ENCODE data around the gene CHAT.

Gene CHAT

GRCh38 chr10:49596493-49596809 lies 17.4 kb upstream of the CHAT start:
- no peak for FAIRE-seq

DNA sequence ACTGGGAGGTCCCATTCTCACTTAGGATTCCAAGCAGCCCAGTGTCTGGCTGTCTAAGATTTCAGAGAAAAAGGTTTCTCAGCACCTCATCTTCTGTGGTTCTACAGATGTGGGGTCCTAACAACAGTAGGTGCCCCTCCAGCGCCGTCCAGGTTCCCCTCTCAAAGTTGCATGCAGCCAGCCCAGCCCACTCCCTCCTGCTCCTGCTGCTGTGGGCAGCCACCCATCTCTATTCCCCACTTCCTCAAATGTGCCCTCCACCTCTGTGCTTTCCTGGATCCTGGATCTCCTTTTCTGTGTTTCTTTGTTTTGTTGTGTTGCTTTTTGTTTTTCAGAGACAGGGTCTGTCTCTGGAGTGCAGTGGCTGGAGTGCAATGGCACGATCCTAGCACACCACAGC lies 17.0 kb upstream of the CHAT start:
- no peak for FAIRE-seq

More at GRCh38 chr10:49596493-49596809, 17.4 kb upstream of the CHAT start:
- DNase-seq (ENCODE audit: extremely low spot score, insufficient read length, low read depth): no peak

DNA sequence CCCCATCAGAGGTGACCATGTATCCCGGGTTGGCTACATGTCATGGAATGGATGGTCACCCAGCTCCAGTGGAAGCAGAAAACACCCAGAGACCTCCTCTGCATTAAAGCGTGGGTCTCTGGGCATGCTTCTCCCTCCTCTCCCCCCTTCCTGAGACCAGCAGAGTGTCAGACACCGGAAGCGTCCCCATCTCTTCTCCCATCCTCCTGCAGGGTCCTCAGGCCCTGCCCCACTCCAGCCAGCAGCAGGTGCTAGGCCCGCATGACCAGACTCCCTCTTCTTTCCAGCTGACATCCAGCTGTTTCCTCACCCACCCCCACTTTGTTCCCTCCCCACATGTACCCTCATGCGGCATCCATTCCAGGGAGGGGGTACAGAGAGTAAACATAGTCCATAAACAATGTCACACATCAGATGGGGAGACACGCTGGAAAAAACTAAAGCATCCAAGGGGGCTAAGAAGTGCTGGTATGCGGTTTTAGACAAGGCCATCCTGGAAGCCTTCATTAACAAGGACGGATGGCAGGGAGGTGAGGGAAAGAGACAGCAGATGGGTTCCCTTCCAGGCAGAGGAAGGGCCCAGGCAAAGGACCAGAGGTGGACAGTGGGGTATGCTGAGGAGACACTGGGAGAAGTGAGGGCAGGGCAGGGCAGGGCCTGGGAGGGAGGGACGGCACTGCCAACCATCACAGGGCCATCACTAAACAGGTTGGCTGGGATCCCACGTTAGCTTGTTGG lies 16.2 kb upstream of the CHAT start:
- FAIRE-seq (no peak), DNase-seq (ENCODE audit: extremely low spot score, insufficient read length, low read depth) (no peak)

More for the DNA sequence above, 17.0 kb upstream of the CHAT start:
- no peak for DNase-seq (ENCODE audit: extremely low spot score, insufficient read length, low read depth)

- FAIRE-seq (no peak), DNase-seq (ENCODE audit: extremely low spot score, insufficient read length, low read depth) (no peak)
Measured at GRCh38 chr10:49598164-49598856, 15.5 kb upstream of the CHAT start.

DNA sequence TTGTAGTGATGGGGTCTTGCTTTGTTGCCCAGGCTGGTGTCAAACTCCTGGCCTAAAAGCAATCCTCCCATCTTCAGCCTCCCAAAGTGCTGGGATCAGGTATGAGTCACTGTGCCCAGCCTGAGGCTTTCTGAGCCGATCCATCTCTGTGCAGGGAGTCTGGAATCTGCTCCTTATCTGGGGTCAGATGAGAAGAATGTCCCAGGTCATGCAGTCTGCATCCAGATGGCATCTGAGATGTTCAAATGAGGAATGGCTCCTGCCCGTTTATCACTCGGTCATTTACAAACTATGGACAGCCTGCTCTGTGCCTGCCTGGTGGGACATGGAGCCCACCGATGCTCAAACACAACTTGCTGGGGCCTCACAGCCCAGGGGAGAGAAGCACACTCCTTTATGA lies 14.9 kb upstream of the CHAT start:
- FAIRE-seq (no peak), DNase-seq (ENCODE audit: extremely low spot score, insufficient read length, low read depth) (no peak)

GRCh38 chr10:49599546-49599945 lies 14.3 kb upstream of the CHAT start:
- FAIRE-seq (no peak), DNase-seq (ENCODE audit: extremely low spot score, insufficient read length, low read depth) (no peak)

- FAIRE-seq (no peak), DNase-seq (ENCODE audit: extremely low spot score, insufficient read length, low read depth) (no peak)
Measured at GRCh38 chr10:49600046-49600445, 13.8 kb upstream of the CHAT start.

- DNase-seq (ENCODE audit: extremely low spot score, insufficient read length, low read depth) (no peak), FAIRE-seq (no peak)
Measured at GRCh38 chr10:49600781-49601400, 12.9 kb upstream of the CHAT start.

- no peak for FAIRE-seq
- no peak for DNase-seq (ENCODE audit: extremely low spot score, insufficient read length, low read depth)
Measured at GRCh38 chr10:49601857-49602256, 12.0 kb upstream of the CHAT start.

DNA sequence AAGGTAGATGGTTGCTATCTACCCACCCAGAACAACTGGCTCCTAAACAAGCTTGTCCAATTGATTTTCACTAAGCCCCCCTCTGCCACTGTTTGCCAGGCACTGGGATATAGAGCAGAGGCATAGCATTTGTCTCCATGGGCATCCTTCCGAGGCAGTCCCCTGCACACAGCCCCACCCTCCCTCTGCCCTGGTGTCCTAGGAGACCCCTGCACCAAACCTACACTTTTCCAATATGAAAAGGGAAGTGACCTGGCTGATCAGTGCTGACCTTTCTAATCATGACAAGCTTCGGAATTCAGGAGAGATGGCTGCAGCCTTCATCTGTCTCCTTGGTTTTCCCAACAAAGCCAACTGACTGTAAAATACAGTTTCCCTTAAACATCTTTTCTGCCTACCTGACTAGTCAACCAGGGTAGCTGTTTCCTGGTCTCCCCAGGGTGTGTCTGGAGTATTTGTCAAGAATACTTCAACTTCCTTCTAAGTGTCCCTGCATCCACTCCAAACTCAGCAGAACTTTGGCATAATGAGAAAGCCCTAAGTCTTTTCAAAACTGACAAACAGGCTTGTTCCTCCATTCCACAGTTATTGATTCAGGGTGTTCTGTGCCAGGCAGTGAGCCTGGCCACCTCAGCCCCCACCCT lies 11.3 kb upstream of the CHAT start:
- no peak for FAIRE-seq
- DNase-seq (ENCODE audit: extremely low spot score, insufficient read length, low read depth): no peak

DNA sequence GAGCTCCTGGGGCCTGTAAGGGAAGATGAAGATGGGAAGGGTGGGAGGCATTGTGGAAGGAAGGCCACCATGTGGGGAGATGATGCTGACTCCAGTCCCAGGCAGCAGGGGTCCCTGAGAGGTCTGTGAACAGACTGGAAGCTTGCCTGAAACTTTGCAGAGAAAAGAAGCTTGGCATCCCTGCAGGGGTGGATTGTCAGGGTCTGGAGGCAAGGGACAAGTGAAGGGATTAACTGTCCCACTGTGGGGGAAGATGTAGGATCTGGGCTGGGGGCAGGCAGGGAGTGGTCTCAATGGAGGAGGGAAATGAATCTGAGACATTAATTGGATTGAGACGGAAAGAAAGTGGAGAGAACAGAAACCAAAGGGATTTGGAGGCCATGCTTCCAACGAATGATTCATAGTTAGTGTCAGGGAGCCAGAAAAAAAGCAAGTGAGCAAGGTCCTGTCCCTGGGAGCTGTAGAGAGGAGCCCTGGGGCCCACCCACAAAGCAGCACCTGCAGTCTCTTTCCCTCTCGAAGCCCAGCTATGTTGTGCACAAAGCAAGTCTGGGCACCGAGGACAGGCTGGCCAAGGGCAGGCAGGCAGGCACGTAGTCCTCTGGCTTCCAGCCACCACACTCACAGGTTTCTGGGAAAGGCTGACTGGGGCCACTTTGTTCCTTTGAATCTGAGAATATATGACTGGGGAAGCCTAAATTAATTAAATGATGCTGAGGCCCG lies 8.5 kb upstream of the CHAT start:
- FAIRE-seq: no peak
- no peak for DNase-seq (ENCODE audit: extremely low spot score, insufficient read length, low read depth)

DNA sequence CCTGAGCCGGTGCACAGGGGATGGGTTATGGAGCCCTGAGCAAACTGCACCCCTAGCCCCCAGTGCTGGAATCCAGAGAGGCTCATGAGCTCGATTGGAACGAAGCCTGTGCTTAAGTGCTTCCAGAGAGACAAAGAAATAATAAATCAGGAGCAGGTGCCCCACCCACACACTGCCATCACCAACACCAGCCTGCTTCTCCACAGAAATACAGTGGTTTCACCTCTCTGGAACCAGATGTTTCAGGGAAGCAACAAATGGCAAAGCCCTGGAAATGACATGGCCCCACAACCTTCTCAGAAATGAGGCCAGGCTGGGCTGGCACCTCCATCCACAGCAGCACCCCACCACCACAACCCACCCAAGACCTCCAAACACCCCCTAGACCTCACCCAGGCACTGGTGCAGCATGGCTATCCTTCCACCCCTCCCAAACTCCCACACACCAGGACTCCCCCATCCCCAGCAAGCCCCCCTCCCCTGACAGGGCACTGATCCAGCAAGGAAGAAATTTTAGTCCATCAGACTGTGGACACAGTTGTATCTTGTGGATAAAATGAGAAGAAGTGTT lies 7.8 kb upstream of the CHAT start:
- DNase-seq (ENCODE audit: extremely low spot score, insufficient read length, low read depth) (no peak), FAIRE-seq (no peak)

DNA sequence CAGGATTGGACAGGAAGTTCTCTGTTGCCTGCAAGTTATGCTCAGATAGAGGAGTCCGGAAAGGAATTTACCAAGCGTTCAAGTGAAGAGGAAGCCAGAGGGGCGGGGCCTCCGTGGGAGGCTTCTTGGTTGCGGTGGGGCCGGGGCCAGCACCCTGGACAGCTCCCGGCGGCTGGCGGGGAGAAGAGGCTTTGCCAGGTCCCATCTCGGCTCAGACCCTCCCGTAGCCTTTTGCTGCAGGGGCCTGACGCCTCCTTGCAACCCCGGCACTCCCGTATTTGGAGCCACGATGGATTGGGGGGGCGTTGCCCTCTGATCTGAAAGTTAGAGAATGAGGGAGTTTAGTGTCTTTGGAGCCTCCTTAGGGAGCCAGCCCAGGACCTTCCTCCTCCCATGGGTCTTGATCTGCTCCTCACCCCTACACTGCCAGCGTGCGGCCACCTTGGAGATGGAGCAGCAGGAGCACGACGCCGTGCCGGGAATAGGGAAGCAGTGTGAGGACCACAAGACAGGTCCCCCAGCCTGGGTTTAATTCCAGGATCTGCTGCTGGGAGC lies 6.8 kb upstream of the CHAT start:
- peak; percentile 26 for FAIRE-seq
- DNase-seq (ENCODE audit: extremely low spot score, insufficient read length, low read depth): peak; percentile 56

GRCh38 chr10:49608166-49609005 lies 5.5 kb upstream of the CHAT start:
- FAIRE-seq: no peak
- no peak for DNase-seq (ENCODE audit: extremely low spot score, insufficient read length, low read depth)

GRCh38 chr10:49609006-49609282 lies 4.9 kb upstream of the CHAT start:
- FAIRE-seq (no peak), DNase-seq (ENCODE audit: extremely low spot score, insufficient read length, low read depth) (no peak)

DNA sequence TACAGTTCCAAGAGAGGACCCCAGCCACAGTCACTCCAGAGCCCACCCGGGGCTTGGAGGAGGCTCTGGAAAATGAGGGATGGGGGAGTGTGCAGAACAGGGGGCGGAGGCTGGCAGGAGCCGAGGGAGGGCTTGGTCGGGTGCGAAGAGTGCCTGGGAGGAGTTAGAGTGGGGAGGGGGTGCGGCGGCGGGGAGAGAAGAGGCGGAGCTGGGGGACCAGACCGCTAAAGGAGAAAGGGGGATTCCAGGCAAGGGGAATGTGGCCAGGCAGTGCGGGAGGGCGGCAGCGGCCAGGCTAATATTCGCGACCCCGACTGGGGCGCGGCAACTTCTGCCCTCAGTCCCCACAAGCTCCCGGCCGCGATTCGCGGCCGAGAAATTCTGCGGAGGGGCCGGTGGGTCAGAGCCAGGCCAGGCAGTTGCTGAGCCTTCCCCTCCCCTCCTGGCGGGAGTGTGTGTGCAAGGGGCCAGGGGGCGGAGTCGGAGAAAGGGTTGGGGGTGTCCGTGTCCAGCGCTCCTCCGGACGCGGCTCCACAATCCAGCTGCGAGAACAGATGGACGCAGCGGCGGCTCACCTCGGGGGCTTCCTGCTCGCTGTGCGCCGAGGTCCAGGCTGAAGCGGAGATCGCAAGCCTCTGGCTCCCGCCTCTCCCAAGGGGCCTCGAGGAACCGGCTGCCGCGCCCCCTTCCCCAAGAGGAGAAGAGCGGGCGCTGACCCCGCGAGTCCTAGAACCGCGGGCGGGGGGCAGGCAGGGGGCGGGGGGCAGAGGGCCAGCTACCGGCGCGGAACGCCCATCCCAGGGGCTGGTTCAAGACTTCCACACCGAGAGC lies 4.3 kb upstream of the CHAT start:
- no peak for FAIRE-seq
- no peak for DNase-seq (ENCODE audit: extremely low spot score, insufficient read length, low read depth)

- no peak for DNase-seq (ENCODE audit: extremely low spot score, insufficient read length, low read depth)
- FAIRE-seq: no peak
Measured at GRCh38 chr10:49610114-49610457, 3.8 kb upstream of the CHAT start, which contains the start of gene SLC18A3. Gene SLC18A3, plus strand, starts transcription at chr10:49610310. Its CDS starts 431 bp downstream, at chr10:49610741.

- no peak for DNase-seq (ENCODE audit: extremely low spot score, insufficient read length, low read depth)
- no peak for FAIRE-seq
Measured at GRCh38 chr10:49610458-49611165, 3.2 kb upstream of the CHAT start.

All from GM18507 (cell line).